HepG2 (cell line): ENCODE results near the gene RAP2C. TPM values are rescaled to one million over a fixed set of nuclear protein-coding genes. Genes with fewer than 3 reads are reported as not detected.

Source experiments
- ATAC-seq: fragments of 200-7000 bp; cut with Tn5 transposase; 3 replicates; pipeline ENCODE4 v1.9.1; 2020; ENCODE audit warnings: mild to moderate bottlenecking, moderate library complexity
- BruUV-seq: library from RNA; stranded (reverse); fragments of 400-500 nt; replicated peaks from 2 replicates; lab custom pipeline; 2021; lab: Mats Ljungman, UMichigan
- CTCF ChIA-PET: fragments of 300-600 bp; formaldehyde crosslinking; extraction: SDS; loops from one replicate; lab custom pipeline; 2021; ENCODE audit warnings: low total read pairs, inconsistent platforms, low intra/inter-chr PET ratio; lab: Yijun Ruan, JAX
- POLR2A ChIA-PET: fragments of 350-600 bp; sonication (Branson Sonifier 250); formaldehyde crosslinking; loops from one replicate; lab custom pipeline; 2020; ENCODE audit warnings: antibody characterized with exemption, inconsistent platforms; lab: Yijun Ruan, JAX
- DNase-seq: peaks from one replicate; pipeline ENCODE4 v3.0.0-alpha.2; 2015; ENCODE audit warnings: low spot score
- FAIRE-seq: peaks from 3 replicates; lab custom pipeline; 2011; peaks lifted over from hg19 to GRCh38; lab: Jason Lieb, UNC
- H2AFZ ChIP-seq: one replicate; pipeline ENCODE4 v1.6.1; 2011; ENCODE audit warnings: low read length, inconsistent platforms
- H3K27ac ChIP-seq: fragments of 300-600 bp; 3 replicates; pipeline ENCODE4 v1.8.0; 2011; ENCODE audit warnings: mixed run types, mild to moderate bottlenecking, mixed read lengths, low read length, inconsistent platforms; ENCODE audit not compliant: insufficient read depth; ENCODE audit errors: extremely low read length
- H3K27me3 ChIP-seq, 2 experiments: fragments of 200-600 bp in 1 of 2; 2 replicates in 1 of 2; 3 replicates in 1 of 2; pipeline versions ENCODE4 v1.6.0 to v1.8.0; 2011; ENCODE audit warnings: low read length in 2 of 2, mild to moderate bottlenecking in 2 of 2, moderate library complexity in 2 of 2, inconsistent platforms in 1 of 2; ENCODE audit not compliant: insufficient read depth in 2 of 2, control insufficient read depth in 1 of 2
- H3K36me3 ChIP-seq, 2 experiments: fragments of 200-600 bp in 1 of 2; replicated peaks in 1 of 2; 2 replicates in 1 of 2; 3 replicates in 1 of 2; pipeline versions ENCODE4 v1.5.1 to v1.8.0; 2011; ENCODE audit warnings: low read length in 2 of 2, inconsistent platforms in 1 of 2; ENCODE audit not compliant: insufficient read depth in 2 of 2, control insufficient read depth in 1 of 2
- H3K4me1 ChIP-seq: 2 replicates; pipeline ENCODE4 v1.5.1; 2012; ENCODE audit warnings: low read length, inconsistent platforms; ENCODE audit not compliant: insufficient read depth
- H3K4me2 ChIP-seq: 2 replicates; pipeline ENCODE4 v1.6.0; 2011; ENCODE audit warnings: low read depth, low read length, inconsistent platforms
- H3K4me3 ChIP-seq, 3 experiments: fragments of 200-600 bp in 1 of 3; sonication (generic), shearing (Covaris generic) in 1 of 3; replicated peaks in 1 of 3; 2 replicates each; pipeline ENCODE4 v1.5.1; 2011 to 2016; ENCODE audit warnings: low read length in 3 of 3, inconsistent platforms in 2 of 3, low read depth in 2 of 3, mild to moderate bottlenecking in 2 of 3, control low read depth in 1 of 3, mixed read lengths in 1 of 3; ENCODE audit not compliant: insufficient read depth in 1 of 3
- H3K79me2 ChIP-seq: one replicate; pipeline ENCODE4 v1.6.1; 2011; ENCODE audit warnings: low read length, inconsistent platforms; ENCODE audit not compliant: insufficient read depth
- H3K9ac ChIP-seq: 2 replicates; pipeline ENCODE4 v1.6.0; 2011; ENCODE audit warnings: mild to moderate bottlenecking, low read depth, low read length, inconsistent platforms; ENCODE audit not compliant: insufficient read depth
- H3K9me3 ChIP-seq: 2 replicates; pipeline ENCODE4 v1.5.1; 2012; ENCODE audit warnings: mild to moderate bottlenecking, low read length
- H4K20me1 ChIP-seq: 2 replicates; pipeline ENCODE4 v1.6.0; 2011; ENCODE audit warnings: inconsistent platforms, mild to moderate bottlenecking, low read length, moderate library complexity; ENCODE audit not compliant: insufficient read depth
- ARID4A ChIP-seq: sonication (generic); formaldehyde crosslinking; IDR thresholded peaks from 2 replicates; pipeline ENCODE4 v1.5.0; 2020; ENCODE audit warnings: mild to moderate bottlenecking, missing genetic modification reagents, borderline replicate concordance
- CSRNP2 ChIP-seq: sonication (generic); formaldehyde crosslinking; conservative IDR thresholded peaks from 2 replicates; pipeline ENCODE4 v1.8.0; 2022; ENCODE audit warnings: low read depth, missing genetic modification reagents
- HNRNPLL ChIP-seq: fragments of 200-400 bp; formaldehyde crosslinking; IDR thresholded peaks from 2 replicates; pipeline ENCODE4 v1.6.1; 2017; ENCODE audit warnings: mild to moderate bottlenecking, low read depth, low read length; ENCODE audit not compliant: poor library complexity, severe bottlenecking
- NFIB ChIP-seq: sonication (generic); formaldehyde crosslinking; IDR thresholded peaks from 2 replicates; pipeline ENCODE4 v1.9.0; 2021; ENCODE audit warnings: missing genetic modification reagents, mild to moderate bottlenecking, borderline replicate concordance
- PAF1 ChIP-seq: IDR thresholded peaks from 2 replicates; pipeline ENCODE4 v1.6.1; 2016; ENCODE audit warnings: missing genetic modification reagents, missing compliant biosample characterization
- PAX8 ChIP-seq: sonication (generic); formaldehyde crosslinking; IDR thresholded peaks from 2 replicates; pipeline ENCODE4 v1.8.0; 2022; ENCODE audit warnings: mild to moderate bottlenecking, missing genetic modification reagents, borderline replicate concordance
- PHF20 ChIP-seq: sonication (generic); formaldehyde crosslinking; IDR thresholded peaks from 2 replicates; pipeline ENCODE4 v1.5.0; 2020; ENCODE audit warnings: mild to moderate bottlenecking, missing genetic modification reagents
- RAD51 ChIP-seq: fragments of 450-650 bp; IDR thresholded peaks from 2 replicates; pipeline ENCODE4 v1.6.1; 2016; ENCODE audit warnings: borderline replicate concordance
- SMAD3 ChIP-seq: sonication (generic); formaldehyde crosslinking; IDR thresholded peaks from 2 replicates; pipeline ENCODE4 v1.4.0; 2020; ENCODE audit warnings: missing genetic modification reagents
- SOX13 ChIP-seq, 3 experiments: fragments of 450-650 bp in 1 of 3; sonication (generic) in 1 of 3; formaldehyde crosslinking in 1 of 3; IDR thresholded peaks in 2 of 3; conservative IDR thresholded peaks in 1 of 3; 2 replicates each; pipeline versions ENCODE4 v1.5.0 to v1.6.1; 2016 to 2020; ENCODE audit warnings: antibody characterized with exemption in 1 of 3, mild to moderate bottlenecking in 1 of 3, missing compliant biosample characterization in 1 of 3, missing genetic modification reagents in 1 of 3, moderate library complexity in 1 of 3
- THAP9 ChIP-seq: sonication (generic); formaldehyde crosslinking; IDR thresholded peaks from 2 replicates; pipeline ENCODE4; 2020; ENCODE audit warnings: missing genetic modification reagents, mild to moderate bottlenecking, borderline replicate concordance
- ZBTB38 ChIP-seq: sonication (generic); formaldehyde crosslinking; IDR thresholded peaks from 2 replicates; pipeline ENCODE4 v1.5.1; 2020; ENCODE audit warnings: mild to moderate bottlenecking, missing genetic modification reagents
- ZNF296 ChIP-seq: sonication (generic); formaldehyde crosslinking; conservative IDR thresholded peaks from 2 replicates; pipeline ENCODE4 v1.5.0; 2020; ENCODE audit warnings: mild to moderate bottlenecking, missing genetic modification reagents
- ZNF337 ChIP-seq: sonication (generic); formaldehyde crosslinking; IDR thresholded peaks from 2 replicates; pipeline ENCODE4 v1.5.1; 2020; ENCODE audit warnings: missing genetic modification reagents, low read depth, mild to moderate bottlenecking, borderline replicate concordance
- ZNF441 ChIP-seq: sonication (generic); formaldehyde crosslinking; IDR thresholded peaks from 2 replicates; pipeline ENCODE4 v1.7.0; 2021; ENCODE audit warnings: missing genetic modification reagents, borderline replicate concordance
- ZNF543 ChIP-seq: sonication (generic); formaldehyde crosslinking; IDR thresholded peaks from 2 replicates; pipeline ENCODE4 v1.4.0; 2020; ENCODE audit warnings: mild to moderate bottlenecking, missing genetic modification reagents
- ZNF549 ChIP-seq: sonication (generic); formaldehyde crosslinking; IDR thresholded peaks from 2 replicates; pipeline ENCODE4 v1.5.0; 2020; ENCODE audit warnings: missing genetic modification reagents
- WGBS: methylation state at CpG from one replicate; pipeline ENCODE4 v1.1.6; 2017; ENCODE audit warnings: low lambda C conversion rate; 5-methylcytosine and 5-hydroxymethylcytosine counted together
- in situ Hi-C: cut with HindIII; loops from 2 replicates; pipeline ENCODE4 v1.10.0; 2017; ENCODE audit warnings: low pct_unique_long_range_greater_than_20kb; ENCODE audit not compliant: extremely low pct_ligation_motif_present
- intact Hi-C: fragments of 100-400 bp; cut with micrococcal nuclease; formaldehyde crosslinking; loops from one replicate; pipeline ENCODE4 v1.10.0; 2022; ENCODE audit not compliant: unreplicated experiment
- polyA plus RNA-seq, 8 experiments: library from polyadenylated mRNA; depleted of rRNA in 3 of 8; stranded (reverse) in 7 of 8; unstranded in 1 of 8; fragments of >200 nt; fragmentation: Illumina TruSeq in 4 of 8; extraction: Trizol in 4 of 8; gene quantifications; 2 replicates each; pipeline versions ENCODE4 v1.2.1 to v1.2.3, GENCODE V29; 2011 to 2016; ENCODE audit warnings: low read depth in 4 of 8, missing spikeins in 1 of 8, mixed read lengths in 1 of 8; ENCODE audit not compliant: insufficient read depth in 1 of 8
- total RNA-seq, 5 experiments: library from RNA; depleted of rRNA; stranded (reverse); fragments of >200 nt; fragmentation: Illumina TruSeq; extraction: Trizol; gene quantifications; 2 replicates each; pipeline ENCODE4 v1.2.3, GENCODE V29; 2016; ENCODE audit warnings: low read depth in 1 of 5

RAP2C gene
- total and polyA plus RNA-seq, 2 of the 13 experiments (the other 11 are each of a cell fraction or from before 2014, with no cell fraction given): 8.0 to 28.5 TPM

- no peak for FAIRE-seq
- in situ Hi-C loops: no loop called here
- WGBS: 92% methylated on average over 5 of the region's 5 CpGs
- no peak overlapping the region for H3K4me2 ChIP-seq
- peaks cover 1 to 11% of the 10 kb centered on the region in 2 experiments; a peak in 3 of 5 replicates for H3K36me3 ChIP-seq
- ChIA-PET POLR2A (no interaction called here), CTCF (no interaction called here)
- no peaks in the 10 kb centered on the region for H3K4me1 ChIP-seq
- TF ChIP-seq PAX8 (CRISPR knock-in tag) (no peak), ZNF543 (CRISPR knock-in tag) (no peak), ZNF441 (CRISPR knock-in tag) (no peak), ZNF337 (no peak), SOX13 (IDR thresholded peaks at IDR 0.05) (no peak), SOX13 (CRISPR knock-in tag; conservative IDR thresholded peaks at IDR 0.05 in 1 of 2, IDR thresholded peaks at IDR 0.05 in 1 of 2) (no peak), CSRNP2 (CRISPR knock-in tag) (no peak), RAD51 (no peak), NFIB (CRISPR knock-in tag) (no peak), ARID4A (CRISPR knock-in tag) (no peak), PHF20 (CRISPR knock-in tag) (no peak), ZBTB38 (CRISPR knock-in tag) (no peak), SMAD3 (no peak), PAF1 (CRISPR knock-in tag) (no peak), THAP9 (no peak), HNRNPLL (no peak), ZNF296 (CRISPR knock-in tag) (no peak), ZNF549 (no peak)
- H3K79me2 ChIP-seq: peaks cover 3% of the 10 kb centered on the region
- no peak overlapping the region for H3K27ac ChIP-seq
- H3K9me3 ChIP-seq: no peaks in the 10 kb centered on the region
- H2AFZ ChIP-seq: no peak overlapping the region
- H3K9ac ChIP-seq: no peak overlapping the region
- DNase-seq: no peak
- no TSS peak for BruUV-seq
- H3K27me3 ChIP-seq: no peaks in the 10 kb centered on the region
- H3K4me3 ChIP-seq: no peak overlapping the region
- no peak for ATAC-seq
- H4K20me1 ChIP-seq: no peaks in the 10 kb centered on the region
- intact Hi-C loops: no loop called here
Observed at GRCh38 chrX:132206259-132206658, 13.0 kb downstream of the RAP2C start.
